Glomerular endothelial cell (primary cell): Measurements from ENCODE around the gene CHRNE. TPM values are rescaled to one million over a fixed set of nuclear protein-coding genes. Genes with fewer than 3 reads are reported as not detected.
"Not testable (repeated sequence)": the region's sequence is repeated elsewhere in the genome, so short reads cannot be mapped to it uniquely, and the experiment has no call there.

ENCODE experiments used
- DNase-seq: peaks from one replicate; pipeline ENCODE4 v3.0.0-alpha.2; 2011; ENCODE audit warnings: low read depth, low spot score; ENCODE audit errors: extremely low read depth
- total RNA-seq: library from RNA; depleted of rRNA; stranded (reverse); fragments of >200 nt; gene quantifications from 2 replicates; pipeline ENCODE4 v1.2.3, GENCODE V29; 2015

CHRNE gene
- total RNA-seq, 1 donor from 2014 or later, result 0.76 TPM

- DNase-seq, result no peak
Observed at GRCh38 chr17:4908301-4908700, 5.4 kb upstream of the CHRNE start.

DNA sequence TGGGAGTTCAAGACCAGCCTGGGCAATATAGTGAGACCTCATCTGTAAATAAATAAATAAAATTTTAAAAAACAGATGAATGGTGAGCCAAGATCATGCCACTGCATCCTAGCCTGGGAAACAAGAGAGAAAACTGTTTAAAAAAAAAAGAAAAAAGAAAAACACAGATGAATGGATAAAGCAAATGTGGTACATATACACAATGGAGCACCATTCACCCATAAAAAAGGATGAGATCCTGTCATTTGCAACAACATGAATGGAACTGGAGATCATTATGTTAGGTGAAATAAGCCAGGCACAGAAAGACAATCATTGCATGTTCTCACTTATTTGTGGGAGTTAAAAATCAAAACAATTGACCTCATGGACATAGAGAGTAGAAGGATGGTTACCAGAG, 3.7 kb upstream of the CHRNE start:
- not testable (repeated sequence) for DNase-seq

DNA sequence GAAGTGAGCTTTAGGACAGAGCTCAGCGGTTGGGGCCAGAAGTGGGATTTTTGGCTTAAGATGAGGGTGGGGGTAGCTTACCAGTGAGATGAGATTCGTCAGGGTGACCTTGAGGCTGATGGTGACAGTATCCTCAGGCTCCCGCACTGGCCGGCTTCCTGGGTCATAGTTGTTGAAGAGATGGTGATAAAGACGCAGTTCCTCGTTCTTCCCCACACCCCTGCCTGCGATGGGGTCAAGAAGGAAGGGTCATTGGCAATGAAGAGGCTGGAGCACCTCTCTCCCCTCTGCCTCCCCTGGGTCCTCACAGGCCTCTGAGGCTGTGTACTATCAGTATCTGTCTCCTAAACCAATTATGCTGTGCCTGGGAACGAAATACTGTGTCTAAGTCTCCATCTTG, 358 bp downstream of the CHRNE start:
- no peak for DNase-seq

DNA sequence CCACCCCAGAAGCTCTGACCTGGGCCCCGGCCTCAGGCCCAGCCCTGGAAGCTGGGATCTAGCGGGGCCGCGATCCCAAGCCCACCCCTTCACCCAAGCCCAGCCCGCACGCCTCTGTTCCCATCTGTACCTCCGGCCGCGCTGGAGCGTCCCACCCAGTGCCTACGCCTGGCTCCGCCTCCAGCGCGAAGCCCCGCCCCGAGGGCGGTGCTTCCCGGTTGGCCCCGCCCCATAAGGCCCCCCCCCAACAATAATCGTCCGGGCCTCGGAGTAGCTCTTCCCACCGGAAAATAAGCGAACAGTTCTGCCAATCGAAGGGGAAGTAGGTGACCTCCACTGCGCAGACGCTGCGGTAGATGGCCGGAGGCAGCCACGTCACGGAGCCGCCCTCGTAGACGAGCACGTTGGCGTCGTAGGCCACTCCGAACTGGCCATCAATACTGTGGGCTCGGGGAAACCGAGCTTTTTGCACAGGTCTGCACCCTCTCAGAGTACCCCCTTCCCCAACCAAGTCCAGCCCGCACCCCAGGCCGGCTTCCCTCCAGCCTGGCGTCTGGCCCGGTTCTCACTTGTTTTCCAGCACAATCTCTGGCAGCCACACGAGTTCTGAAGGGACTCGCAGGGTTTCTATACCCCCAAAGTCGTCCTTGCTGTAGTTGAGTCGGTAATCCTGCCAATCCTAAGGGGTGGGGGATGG, 1.1 kb downstream of the CHRNE start:
- no peak for DNase-seq

GRCh38 chr17:4901108-4901647, 1.7 kb downstream of the CHRNE start:
- DNase-seq, result no peak

GRCh38 chr17:4900231-4901107, 2.4 kb downstream of the CHRNE start:
- no peak for DNase-seq

DNA sequence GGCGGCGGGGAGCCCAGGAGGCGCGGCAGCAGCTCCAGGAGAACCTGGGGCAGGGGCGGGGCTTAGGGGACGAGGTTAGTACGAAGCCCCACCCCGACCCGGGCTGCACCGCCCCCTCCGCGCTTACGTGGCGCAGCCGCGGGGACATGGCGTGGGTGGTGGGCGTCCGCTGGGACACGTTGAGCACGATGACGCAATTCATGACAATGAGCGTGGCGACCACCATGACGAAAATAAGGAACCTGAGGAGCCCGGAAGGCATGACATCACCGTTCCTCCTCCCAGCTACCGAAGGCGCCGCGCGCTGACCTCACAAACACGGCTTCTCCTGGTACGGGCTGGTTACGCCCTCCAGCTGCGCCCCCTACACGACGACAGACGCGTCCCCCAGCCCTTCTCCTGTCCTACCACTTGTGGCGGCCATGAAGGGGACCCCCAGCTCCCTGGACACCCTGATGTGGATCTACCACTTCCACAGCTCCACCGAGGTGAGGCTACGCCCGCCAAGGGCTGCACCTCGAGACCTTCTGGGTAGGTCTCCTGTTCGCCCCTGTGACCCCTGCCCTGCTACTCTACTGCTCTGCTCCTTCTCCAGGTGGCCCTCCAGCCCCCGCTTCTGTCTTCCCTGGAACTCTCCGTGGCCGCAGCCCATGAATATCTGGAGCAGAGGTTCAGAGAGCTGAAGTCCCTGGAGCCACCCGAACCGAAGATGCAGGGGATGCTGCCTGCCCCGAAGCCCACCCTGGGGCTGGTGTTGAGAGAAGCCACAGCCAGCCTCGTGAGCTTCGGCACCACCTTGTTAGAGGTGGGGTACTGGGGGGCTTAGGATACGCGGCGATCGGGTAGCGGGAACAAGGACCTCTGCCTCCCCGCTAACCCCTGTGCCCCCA, 3.3 kb downstream of the CHRNE start, which contains the start of gene C17orf107:
Gene C17orf107 (plus strand): TSS at position 196 of the 890 bp plus-strand sequence. CDS start 227 bp downstream, at position 423.
- DNase-seq, result no peak

- no peak for DNase-seq
Observed at GRCh38 chr17:4898927-4899326, 4.0 kb downstream of the CHRNE start.

- DNase-seq, result no peak
Observed at GRCh38 chr17:4898351-4898750, 4.5 kb downstream of the CHRNE start.

GRCh38 chr17:4897785-4898184, 5.1 kb downstream of the CHRNE start:
- DNase-seq, result no peak

GRCh38 chr17:4897198-4897687, 5.7 kb downstream of the CHRNE start:
- no peak for DNase-seq

DNA sequence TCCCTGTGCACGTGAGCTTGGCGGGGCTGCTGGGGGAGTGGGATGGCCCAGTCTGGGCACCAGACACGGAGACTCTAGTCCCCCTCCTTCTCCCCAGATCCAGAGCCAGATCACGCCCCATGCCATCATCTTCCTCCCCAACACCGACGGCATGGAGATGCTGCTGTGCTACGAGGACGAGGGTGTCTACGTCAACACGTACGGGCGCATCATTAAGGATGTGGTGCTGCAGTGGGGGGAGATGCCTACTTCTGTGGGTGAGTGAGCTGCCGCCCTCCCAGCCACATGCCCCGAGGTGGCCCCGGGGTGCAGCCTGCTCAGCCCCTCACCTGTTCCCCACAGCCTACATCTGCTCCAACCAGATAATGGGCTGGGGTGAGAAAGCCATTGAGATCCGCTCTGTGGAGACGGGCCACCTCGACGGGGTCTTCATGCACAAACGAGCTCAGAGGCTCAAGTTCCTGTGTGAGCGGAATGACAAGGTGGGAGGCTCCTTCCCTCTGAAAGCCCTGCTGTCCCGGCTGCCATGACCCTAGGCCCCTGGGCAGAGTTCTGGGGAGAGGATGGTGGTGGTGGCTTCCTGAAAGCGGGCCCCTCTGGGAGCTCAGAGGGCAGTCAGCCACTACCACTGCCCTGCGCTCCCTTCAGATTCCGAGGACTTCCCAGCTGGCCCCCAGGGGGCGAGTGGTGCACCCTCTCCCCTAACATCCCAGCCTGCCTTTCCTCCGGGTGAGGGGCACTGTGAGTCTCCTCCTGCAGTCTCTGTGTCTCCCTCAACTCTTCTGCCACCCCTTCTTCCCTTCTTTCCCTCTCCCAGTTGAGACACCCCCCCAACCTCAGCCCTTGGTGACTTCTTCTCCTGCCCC, 6.3 kb downstream of the CHRNE start:
- no peak for DNase-seq

- no peak for DNase-seq
Observed at GRCh38 chr17:4895657-4896331, 7.1 kb downstream of the CHRNE start.

GRCh38 chr17:4895121-4895520, 7.8 kb downstream of the CHRNE start:
- DNase-seq, result no peak

DNA sequence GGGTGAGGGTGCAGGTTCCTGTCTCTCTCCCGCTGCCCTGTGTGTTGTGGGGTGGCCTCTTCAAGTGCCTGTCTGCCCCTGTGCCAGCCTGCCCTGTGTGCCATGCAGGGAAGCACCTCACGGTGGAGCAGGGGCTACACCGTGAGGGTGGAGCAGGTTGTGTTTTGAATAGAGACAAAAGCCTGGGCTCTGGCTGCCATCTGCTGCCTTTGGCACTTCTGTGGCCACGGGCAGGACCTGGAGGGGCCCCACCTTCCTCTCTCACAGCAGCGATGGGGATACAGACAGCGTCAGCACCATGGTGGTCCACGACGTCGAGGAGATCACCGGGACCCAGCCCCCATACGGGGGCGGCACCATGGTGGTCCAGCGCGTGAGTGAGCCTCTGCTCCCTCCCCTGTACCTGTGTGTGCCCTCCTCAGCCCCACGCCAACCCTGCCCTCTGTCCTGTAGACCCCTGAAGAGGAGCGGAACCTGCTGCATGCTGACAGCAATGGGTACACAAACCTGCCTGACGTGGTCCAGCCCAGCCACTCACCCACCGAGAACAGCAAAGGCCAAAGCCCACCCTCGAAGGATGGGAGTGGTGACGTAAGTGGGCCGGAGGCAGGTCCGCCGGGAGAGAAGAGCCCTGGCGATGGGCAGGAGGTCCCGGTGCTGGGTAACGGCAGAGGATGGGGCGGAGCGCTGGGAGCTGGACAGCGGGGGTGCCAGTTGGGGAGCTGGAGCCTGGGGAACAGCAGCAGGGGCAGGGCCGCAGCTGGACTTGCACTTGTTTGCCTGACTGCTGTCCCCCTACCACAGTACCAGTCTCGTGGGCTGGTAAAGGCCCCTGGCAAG, 9.0 kb downstream of the CHRNE start:
- no peak for DNase-seq

DNA sequence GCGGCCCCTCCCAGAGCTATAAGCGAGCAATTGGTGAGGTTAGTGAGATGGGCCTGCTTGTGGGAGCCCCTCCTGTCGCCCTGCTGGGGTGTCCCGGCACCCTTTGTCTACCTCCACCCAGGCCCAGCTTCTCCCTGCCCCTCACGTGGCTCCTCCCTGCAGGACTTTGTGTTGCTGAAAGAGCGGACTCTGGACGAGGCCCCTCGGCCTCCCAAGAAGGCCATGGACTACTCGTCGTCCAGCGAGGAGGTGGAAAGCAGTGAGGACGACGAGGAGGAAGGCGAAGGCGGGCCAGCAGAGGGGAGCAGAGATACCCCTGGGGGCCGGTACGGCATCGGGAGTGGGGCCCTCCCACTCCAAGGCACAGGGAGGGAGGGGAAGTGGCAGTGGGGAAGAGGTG, 9.6 kb downstream of the CHRNE start:
- no peak for DNase-seq

DNA sequence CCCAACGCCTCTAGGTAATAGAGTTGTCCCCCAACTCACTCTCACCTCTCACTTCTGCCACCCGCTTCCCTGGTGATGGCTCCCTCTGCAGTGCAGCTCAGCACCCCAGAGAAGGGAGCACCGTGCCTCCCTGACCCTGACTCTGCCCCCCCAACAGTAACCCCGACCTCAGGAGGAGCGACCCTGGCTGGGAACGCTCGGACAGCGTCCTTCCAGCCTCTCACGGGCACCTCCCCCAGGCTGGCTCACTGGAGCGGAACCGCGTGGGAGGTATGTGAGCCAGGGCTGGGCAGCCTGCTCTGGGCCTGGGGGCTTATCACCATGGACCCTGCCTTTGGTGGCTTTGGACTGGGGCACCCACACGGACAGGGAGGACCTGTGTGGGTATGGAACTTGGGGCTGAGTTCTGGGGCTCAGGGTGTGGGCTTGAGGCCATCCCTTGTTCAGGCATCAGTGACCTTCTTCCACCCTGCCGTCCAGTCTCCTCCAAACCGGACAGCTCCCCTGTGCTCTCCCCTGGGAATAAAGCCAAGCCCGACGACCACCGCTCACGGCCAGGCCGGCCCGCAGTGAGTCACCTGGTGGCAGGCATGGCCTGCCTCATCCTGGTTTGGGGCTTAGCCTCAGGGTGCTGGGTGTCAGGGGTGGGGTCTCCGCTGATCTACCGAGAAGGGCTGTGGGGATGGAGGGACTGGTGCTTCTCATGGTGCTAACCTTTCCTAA, 10.2 kb downstream of the CHRNE start:
- no peak for DNase-seq
